ENCODE measurements around the gene BROX. TPM values are rescaled to one million over a fixed set of nuclear protein-coding genes. Genes with fewer than 3 reads are reported as not detected.
"Not testable (repeated sequence)": the region's sequence is repeated elsewhere in the genome, so short reads cannot be mapped to it uniquely, and the experiment has no call there.

Gene BROX
- total and polyA plus RNA-seq, 3 donors from 2014 or later: 20.8 to 41.3 (median 37.3) TPM

DNA sequence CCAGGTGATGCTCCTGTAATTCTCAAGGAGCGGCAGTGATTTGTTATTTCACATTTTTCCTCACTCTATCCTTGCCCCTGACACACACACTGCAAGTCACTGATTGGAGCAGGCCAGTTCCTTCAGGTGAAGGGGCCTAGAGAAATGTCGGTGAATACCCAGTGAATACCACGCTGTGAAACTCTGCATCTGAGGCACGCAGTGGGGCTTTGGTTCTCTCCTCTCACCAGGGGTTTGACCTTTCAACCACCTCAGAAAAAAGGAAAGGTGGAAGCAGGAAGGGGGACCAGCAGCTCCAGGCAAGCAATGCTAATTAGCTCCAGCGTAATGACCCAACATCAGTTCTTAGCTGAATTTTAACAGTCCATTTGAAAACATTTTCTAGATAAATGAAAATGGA, 24.1 kb downstream of the BROX start:
- 63 to 73% methylated on average over 5 of the region's 5 CpGs for WGBS, 2 donors
- Histone ChIP-seq H3K4me1 (no peaks in the 10 kb centered on the region), H3K9me3 (no peaks in the 10 kb centered on the region), H3K4me3 (no peak overlapping the region), H3K27me3 (no peaks in the 10 kb centered on the region), H3K36me3 (ENCODE audit: low read depth, missing control alignments) (no peaks in the 10 kb centered on the region), H3K27ac (no peak overlapping the region)
- intact Hi-C loops (cut with DNase I; ENCODE audit: low total_unique reads): no loop called here
- no peak for TF ChIP-seq POLR2A (IDR thresholded peaks at IDR 0.05)
- TF ChIP-seq, protein P1, sequence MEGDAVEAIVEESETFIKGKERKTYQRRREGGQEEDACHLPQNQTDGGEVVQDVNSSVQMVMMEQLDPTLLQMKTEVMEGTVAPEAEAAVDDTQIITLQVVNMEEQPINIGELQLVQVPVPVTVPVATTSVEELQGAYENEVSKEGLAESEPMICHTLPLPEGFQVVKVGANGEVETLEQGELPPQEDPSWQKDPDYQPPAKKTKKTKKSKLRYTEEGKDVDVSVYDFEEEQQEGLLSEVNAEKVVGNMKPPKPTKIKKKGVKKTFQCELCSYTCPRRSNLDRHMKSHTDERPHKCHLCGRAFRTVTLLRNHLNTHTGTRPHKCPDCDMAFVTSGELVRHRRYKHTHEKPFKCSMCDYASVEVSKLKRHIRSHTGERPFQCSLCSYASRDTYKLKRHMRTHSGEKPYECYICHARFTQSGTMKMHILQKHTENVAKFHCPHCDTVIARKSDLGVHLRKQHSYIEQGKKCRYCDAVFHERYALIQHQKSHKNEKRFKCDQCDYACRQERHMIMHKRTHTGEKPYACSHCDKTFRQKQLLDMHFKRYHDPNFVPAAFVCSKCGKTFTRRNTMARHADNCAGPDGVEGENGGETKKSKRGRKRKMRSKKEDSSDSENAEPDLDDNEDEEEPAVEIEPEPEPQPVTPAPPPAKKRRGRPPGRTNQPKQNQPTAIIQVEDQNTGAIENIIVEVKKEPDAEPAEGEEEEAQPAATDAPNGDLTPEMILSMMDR (IDR thresholded peaks at IDR 0.05): no peak
- DNase-seq: no peak

DNA sequence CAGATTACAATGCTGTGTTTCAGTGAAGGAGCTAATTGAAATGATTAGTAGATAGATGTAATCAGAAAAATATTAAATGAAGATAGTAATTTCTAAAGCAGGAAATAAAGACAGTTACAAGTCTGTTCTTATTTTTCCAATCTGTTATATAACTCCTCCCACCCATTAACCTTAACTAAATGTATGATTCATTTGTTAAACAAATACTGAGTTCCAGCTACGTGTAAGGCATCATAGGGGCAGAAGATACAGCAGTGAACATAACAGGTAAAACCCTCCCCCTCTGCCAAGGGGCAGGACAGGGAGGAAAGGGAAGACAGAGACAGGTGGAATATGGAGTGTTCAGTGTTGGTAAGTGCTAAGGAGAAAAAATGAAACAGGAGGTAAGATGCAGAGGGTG, 24.6 kb downstream of the BROX start, which contains the start of gene FAM177B:
Gene FAM177B (plus strand): TSS at position 231 of the 400 bp plus-strand sequence. CDS start 9,344 bp downstream, outside the sequence.
- Histone ChIP-seq H3K9me3 (no peaks in the 10 kb centered on the region), H3K4me1 (no peaks in the 10 kb centered on the region), H3K27ac (no peak within 1 kb of the TSS), H3K36me3 (ENCODE audit: low read depth, missing control alignments) (no peaks in the 10 kb centered on the region), H3K4me3 (no peak within 1 kb of the TSS), H3K27me3 (no peaks in the 10 kb centered on the region)
- intact Hi-C loops (cut with DNase I; ENCODE audit: low total_unique reads): no loop called here
- no peak for TF ChIP-seq POLR2A (IDR thresholded peaks at IDR 0.05)
- TF ChIP-seq, protein P1 (IDR thresholded peaks at IDR 0.05): no peak
- no peak for DNase-seq
- WGBS, 2 donors: 61 to 71% methylated on average over 1 of the region's 1 CpG

DNA sequence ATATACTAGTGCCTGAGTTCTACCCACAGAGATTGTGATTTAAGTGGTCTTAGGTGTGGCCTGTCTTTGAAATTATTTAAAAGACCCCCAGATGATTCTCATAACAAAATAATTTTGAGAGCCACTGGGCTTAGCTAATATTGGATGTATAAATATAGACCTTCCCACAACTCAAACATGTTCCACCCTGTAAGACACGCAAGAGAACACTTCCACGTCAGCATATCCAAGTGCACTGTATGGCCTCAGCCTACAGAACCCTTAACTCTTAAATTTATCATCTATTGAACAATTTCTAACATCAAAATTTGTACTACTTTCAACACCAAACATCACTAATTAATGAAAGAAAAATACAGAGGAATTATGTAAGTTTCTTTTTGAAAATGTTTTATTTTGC, 27.1 kb downstream of the BROX start:
- H3K27ac ChIP-seq: no peak overlapping the region
- no peaks in the 10 kb centered on the region for H3K4me1 ChIP-seq
- 85 to 88% methylated on average over 2 of the region's 2 CpGs for WGBS, 2 donors
- intact Hi-C loops (cut with DNase I; ENCODE audit: low total_unique reads): no loop called here
- DNase-seq: no peak
- H3K9me3 ChIP-seq: no peaks in the 10 kb centered on the region
- no peaks in the 10 kb centered on the region for H3K27me3 ChIP-seq
- no peak for TF ChIP-seq POLR2A (IDR thresholded peaks at IDR 0.05)
- TF ChIP-seq, protein P1 (IDR thresholded peaks at IDR 0.05): no peak
- no peaks in the 10 kb centered on the region for H3K36me3 ChIP-seq (ENCODE audit: low read depth, missing control alignments)
- no peak overlapping the region for H3K4me3 ChIP-seq

DNA sequence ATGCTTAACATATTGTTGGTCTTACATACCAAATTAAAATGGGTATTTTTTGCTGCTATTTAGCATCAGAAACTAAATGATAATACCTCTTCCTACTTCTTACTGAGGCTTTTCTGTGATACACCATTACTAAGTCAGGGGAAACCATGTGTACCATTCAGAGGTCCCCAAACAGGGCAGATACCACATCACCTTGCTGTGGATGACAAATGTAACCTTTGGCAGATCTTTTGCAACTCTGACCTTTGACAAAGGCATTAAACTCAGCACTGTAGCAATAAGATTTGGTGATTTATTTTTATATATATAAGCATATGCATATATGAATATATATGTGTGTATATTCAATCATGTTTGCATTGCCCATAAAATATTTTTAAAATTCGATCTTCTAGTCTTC, 27.6 kb downstream of the BROX start:
- no peak overlapping the region for H3K27ac ChIP-seq
- WGBS, 2 donors: 86% methylated on average over 1 of the region's 1 CpG
- no peaks in the 10 kb centered on the region for H3K9me3 ChIP-seq
- no peaks in the 10 kb centered on the region for H3K4me1 ChIP-seq
- DNase-seq: no peak
- H3K4me3 ChIP-seq: no peak overlapping the region
- H3K27me3 ChIP-seq: no peaks in the 10 kb centered on the region
- H3K36me3 ChIP-seq (ENCODE audit: low read depth, missing control alignments): no peaks in the 10 kb centered on the region
- no peak for TF ChIP-seq POLR2A (IDR thresholded peaks at IDR 0.05)
- intact Hi-C loops (cut with DNase I; ENCODE audit: low total_unique reads): no loop called here

DNA sequence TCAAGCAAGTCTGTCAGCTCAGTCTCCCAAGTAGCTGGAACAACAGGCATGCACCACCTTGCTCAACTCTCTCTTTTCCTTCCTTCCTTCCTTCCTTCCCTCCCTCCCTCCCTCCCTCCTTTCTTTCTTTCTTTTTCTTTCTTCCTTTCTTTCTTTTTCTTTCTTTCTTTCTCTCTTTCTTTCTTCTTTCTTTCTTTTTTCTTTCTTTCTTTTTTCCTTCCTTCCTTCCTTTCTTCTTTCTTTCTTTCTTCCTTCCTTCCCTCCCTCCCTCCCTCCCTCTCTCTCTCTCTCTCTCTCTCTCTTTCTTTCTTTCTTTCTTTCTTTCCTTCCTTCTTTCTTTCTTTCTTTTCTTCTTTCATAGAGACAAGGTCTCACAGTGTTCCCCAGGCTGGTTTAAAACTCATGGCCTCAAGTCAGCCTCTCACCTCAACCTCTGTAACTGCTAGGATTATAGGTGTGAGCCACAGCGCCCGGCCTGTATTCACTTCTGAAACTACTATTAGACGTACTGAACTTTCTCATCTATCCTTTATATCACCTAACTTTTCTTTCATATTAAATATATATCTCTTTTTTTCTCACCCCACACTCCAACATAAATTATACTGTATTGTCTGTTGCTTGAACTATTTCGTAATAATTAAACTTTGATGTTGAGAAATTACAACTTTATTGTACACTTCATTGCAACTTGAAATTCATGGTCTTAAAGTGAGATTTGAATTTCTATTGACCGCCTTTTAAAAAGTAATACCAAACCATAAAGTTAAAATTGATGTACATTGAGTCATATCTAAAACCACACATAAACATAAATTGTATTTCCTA, 29.5 kb downstream of the BROX start:
- H3K27ac ChIP-seq; H3K4me1 ChIP-seq; H3K27me3 ChIP-seq; H3K4me3 ChIP-seq; DNase-seq; intact Hi-C loops (cut with DNase I; ENCODE audit: low total_unique reads); H3K36me3 ChIP-seq (ENCODE audit: low read depth, missing control alignments); H3K9me3 ChIP-seq: not testable (repeated sequence)
- 90 to 94% methylated on average over 5 of the region's 5 CpGs for WGBS, 2 donors

DNA sequence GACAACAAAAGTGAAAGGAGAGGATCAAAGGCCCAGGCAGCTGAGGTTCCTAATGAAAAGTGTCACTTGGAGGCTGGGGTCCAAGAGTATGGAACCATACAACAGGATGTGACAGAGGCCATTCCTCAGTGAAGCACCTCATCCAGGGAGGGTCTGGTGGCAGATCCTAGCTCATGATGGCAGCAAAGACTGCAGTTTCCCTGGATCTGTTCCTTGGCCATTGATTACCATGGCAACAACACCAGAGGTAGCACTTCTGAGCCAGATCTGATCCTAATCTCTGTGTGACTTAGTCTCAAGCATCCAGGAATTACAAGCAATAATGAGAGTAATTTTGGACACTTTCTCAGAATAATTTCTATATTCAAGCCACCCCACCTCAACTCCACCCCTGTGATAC, 37.6 kb downstream of the BROX start:
- intact Hi-C loops (cut with DNase I; ENCODE audit: low total_unique reads): no loop called here
- H3K4me1 ChIP-seq: no peaks in the 10 kb centered on the region

More for the DNA sequence above, 37.6 kb downstream of the BROX start:
- Histone ChIP-seq H3K27ac (no peak overlapping the region), H3K36me3 (ENCODE audit: low read depth, missing control alignments) (no peaks in the 10 kb centered on the region), H3K27me3 (no peaks in the 10 kb centered on the region), H3K4me3 (no peak overlapping the region), H3K9me3 (no peaks in the 10 kb centered on the region)
- TF ChIP-seq, protein P1 (IDR thresholded peaks at IDR 0.05): no peak
- no peak for TF ChIP-seq POLR2A (IDR thresholded peaks at IDR 0.05)
- DNase-seq: no peak

Measured in testis (tissue), 3 donors.